HL-60/S4 (cell line): ENCODE measurements around the gene MRGPRE.

ENCODE experiments used
- in situ Hi-C: fragments of 300-500 bp; cut with MboI; formaldehyde crosslinking; loops from 2 replicates; pipeline ENCODE4 v1.14.3; 2022; ENCODE audit warnings: low sequenced_read_pairs

The MRGPRE gene

GRCh38 chr11:3198815-3199214, 33.4 kb downstream of the MRGPRE start:
- in situ Hi-C loops: no loop called here

- in situ Hi-C loops: no loop called here
Measured at GRCh38 chr11:3197878-3198528, 34.2 kb downstream of the MRGPRE start.

- in situ Hi-C loops: no loop called here
Measured at GRCh38 chr11:3197044-3197695, 35.0 kb downstream of the MRGPRE start.

- in situ Hi-C loops: no loop called here
Measured at GRCh38 chr11:3196161-3197043, 35.8 kb downstream of the MRGPRE start.

GRCh38 chr11:3195251-3196160, 36.7 kb downstream of the MRGPRE start:
- in situ Hi-C loops: no loop called here

- in situ Hi-C loops: no loop called here
Measured at GRCh38 chr11:3194016-3194816, 38.0 kb downstream of the MRGPRE start.

GRCh38 chr11:3193373-3194015, 38.7 kb downstream of the MRGPRE start:
- in situ Hi-C loops: no loop called here

- in situ Hi-C loops: no loop called here
Measured at GRCh38 chr11:3192511-3193372, 39.5 kb downstream of the MRGPRE start.

GRCh38 chr11:3191586-3192324, 40.5 kb downstream of the MRGPRE start:
- in situ Hi-C loops: no loop called here

GRCh38 chr11:3190600-3190999, 41.6 kb downstream of the MRGPRE start:
- in situ Hi-C loops: no loop called here

- in situ Hi-C loops: no loop called here
Measured at GRCh38 chr11:3189886-3190583, 42.2 kb downstream of the MRGPRE start.

- in situ Hi-C loops: no loop called here
Measured at GRCh38 chr11:3189196-3189843, 42.9 kb downstream of the MRGPRE start.

- in situ Hi-C loops: no loop called here
Measured at GRCh38 chr11:3188496-3189195, 43.6 kb downstream of the MRGPRE start.

GRCh38 chr11:3186166-3186953, 45.9 kb downstream of the MRGPRE start:
- in situ Hi-C loops: no loop called here

- in situ Hi-C loops: no loop called here
Measured at GRCh38 chr11:3184732-3185347, 47.4 kb downstream of the MRGPRE start.
